GM19035 (cell line): Measurements from ENCODE around the gene FAM83F.
A peak's percentile ranks its signal among the peaks of the same experiment; 100 is the strongest.
"Not testable (repeated sequence)": the region's sequence is repeated elsewhere in the genome, so short reads cannot be mapped to it uniquely, and the experiment has no call there.

ENCODE experiments used
- ATAC-seq: cut with Tn5 transposase; IDR thresholded peaks from one replicate; pipeline ENCODE4 v1.9.1; 2021; ENCODE audit not compliant: unreplicated experiment

FAM83F gene

GRCh38 chr22:39994566-39995392 is at the start of gene FAM83F:
TSS of gene FAM83F (plus strand) at chr22:39994954. CDS start at chr22:39995043, 89 bp downstream.
- no peak for ATAC-seq

- no peak for ATAC-seq
Observed at GRCh38 chr22:39946126-39946502, 48.6 kb upstream of the FAM83F start.

- ATAC-seq: no peak
Observed at GRCh38 chr22:39946503-39947219, 48.1 kb upstream of the FAM83F start.

GRCh38 chr22:39947220-39948216 is 47.2 kb upstream of the FAM83F start:
- ATAC-seq: no peak

GRCh38 chr22:39949964-39950737 is 44.6 kb upstream of the FAM83F start:
- ATAC-seq: no peak

- ATAC-seq: not testable (repeated sequence)
Observed at GRCh38 chr22:39951603-39952293, 43.0 kb upstream of the FAM83F start.

- ATAC-seq: no peak
Observed at GRCh38 chr22:39952347-39952746, 42.4 kb upstream of the FAM83F start.

- ATAC-seq: no peak
Observed at GRCh38 chr22:39953101-39953500, 41.7 kb upstream of the FAM83F start.

- no peak for ATAC-seq
Observed at GRCh38 chr22:39954584-39955055, 40.1 kb upstream of the FAM83F start.

- ATAC-seq: no peak
Observed at GRCh38 chr22:39955675-39956074, 39.1 kb upstream of the FAM83F start.

GRCh38 chr22:39956932-39957664 is 37.7 kb upstream of the FAM83F start:
- ATAC-seq: peak; percentile 41

- ATAC-seq: no peak
Observed at GRCh38 chr22:39958009-39958711, 36.6 kb upstream of the FAM83F start.

- no peak for ATAC-seq
Observed at GRCh38 chr22:39958949-39959639, 35.7 kb upstream of the FAM83F start.

- ATAC-seq: no peak
Observed at GRCh38 chr22:39959640-39960447, 34.9 kb upstream of the FAM83F start, which contains the start of gene TMA7B. TSS of gene TMA7B (plus strand) at chr22:39960397. CDS start at chr22:39964375, 3,978 bp downstream.

- ATAC-seq: peak; percentile 89
Observed at GRCh38 chr22:39960791-39961746, 33.7 kb upstream of the FAM83F start.

GRCh38 chr22:39962071-39962470 is 32.7 kb upstream of the FAM83F start:
- ATAC-seq: no peak
